ENCODE data around the gene ICOSLG.
A peak's percentile ranks its signal among the peaks of the same experiment; 100 is the strongest.
"Not testable (repeated sequence)": the region's sequence is repeated elsewhere in the genome, so short reads cannot be mapped to it uniquely, and the experiment has no call there.

The ICOSLG gene, protein sequence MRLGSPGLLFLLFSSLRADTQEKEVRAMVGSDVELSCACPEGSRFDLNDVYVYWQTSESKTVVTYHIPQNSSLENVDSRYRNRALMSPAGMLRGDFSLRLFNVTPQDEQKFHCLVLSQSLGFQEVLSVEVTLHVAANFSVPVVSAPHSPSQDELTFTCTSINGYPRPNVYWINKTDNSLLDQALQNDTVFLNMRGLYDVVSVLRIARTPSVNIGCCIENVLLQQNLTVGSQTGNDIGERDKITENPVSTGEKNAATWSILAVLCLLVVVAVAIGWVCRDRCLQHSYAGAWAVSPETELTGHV

DNA sequence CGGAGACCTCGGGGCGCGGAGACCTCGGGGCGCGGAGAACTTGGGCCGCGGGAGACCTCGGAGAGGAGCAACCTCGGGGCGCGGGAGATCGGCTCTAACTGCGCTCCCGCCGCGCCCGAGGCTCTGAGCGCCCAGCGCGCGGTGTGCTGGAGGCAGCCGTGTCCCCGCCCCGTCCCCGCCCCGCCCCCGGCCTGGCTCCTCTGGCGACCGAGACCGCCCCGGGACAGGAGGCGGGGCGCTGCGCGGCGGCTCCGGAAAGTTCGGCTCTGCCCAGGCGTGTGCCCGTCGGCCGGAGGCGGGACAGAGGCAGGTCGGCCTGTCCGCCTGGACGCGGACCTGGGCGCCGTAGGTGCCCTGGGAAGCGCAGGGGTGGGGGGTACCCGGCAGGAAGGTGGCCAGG lies at the start of gene ICOSLG:
ICOSLG (minus strand) TSS at position 102 of the 400 bp plus-strand sequence. CDS start 126 bp downstream, outside the sequence.
- not testable (repeated sequence) for H3K4me1 ChIP-seq (ENCODE audit: control insufficient read depth, insufficient read depth, low read length); H3K36me3 ChIP-seq (ENCODE audit: control insufficient read depth, insufficient read depth, low read length, severe bottlenecking); H3K4me3 ChIP-seq (ENCODE audit: low read length); DNase-seq (ENCODE audit: low read depth); H3K9ac ChIP-seq (ENCODE audit: low read length); H3K27me3 ChIP-seq (replicated peaks; ENCODE audit: control insufficient read depth, insufficient read depth, low read length); H3K9me3 ChIP-seq (ENCODE audit: control insufficient read depth, low read length)

DNA sequence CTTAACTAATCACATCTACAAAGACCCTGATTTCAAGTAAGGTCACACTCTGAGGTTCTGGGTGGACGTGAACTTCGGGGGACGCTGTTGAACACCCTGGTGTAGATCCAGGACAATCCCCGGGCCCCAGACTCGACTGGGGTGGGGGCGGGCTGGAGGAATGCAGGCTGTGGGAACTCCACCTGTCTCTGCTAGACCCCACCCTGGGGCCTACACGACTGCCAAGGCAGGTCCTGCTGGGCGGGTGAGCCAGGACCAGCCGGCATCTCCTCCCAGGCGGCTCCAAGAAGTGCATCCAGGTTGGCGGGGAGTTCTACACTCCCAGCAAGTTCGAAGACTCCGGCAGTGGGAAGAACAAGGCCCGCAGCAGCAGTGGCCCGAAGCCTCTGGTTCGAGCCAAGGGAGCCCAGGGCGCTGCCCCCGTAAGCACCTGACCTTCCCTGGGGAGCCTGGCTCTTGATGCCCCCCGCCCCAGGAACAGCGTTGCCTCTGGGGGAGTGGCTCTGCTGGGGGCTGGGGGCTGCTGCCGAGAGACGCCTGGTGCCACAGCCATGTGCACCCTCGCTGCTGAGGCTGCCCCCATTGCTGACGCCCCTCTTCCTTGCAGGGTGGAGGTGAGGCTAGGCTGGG lies 48.8 kb upstream of the ICOSLG start:
- Histone ChIP-seq H3K36me3 (ENCODE audit: control insufficient read depth, insufficient read depth, low read length, severe bottlenecking) (no peaks in the 10 kb centered on the region), H3K4me3 (ENCODE audit: low read length) (no peak overlapping the region), H3K27me3 (replicated peaks; ENCODE audit: control insufficient read depth, insufficient read depth, low read length) (peaks cover 25% of the 10 kb centered on the region), H3K4me1 (ENCODE audit: control insufficient read depth, insufficient read depth, low read length) (peaks cover 3% of the 10 kb centered on the region), H3K9ac (ENCODE audit: low read length) (no peak overlapping the region), H3K9me3 (ENCODE audit: control insufficient read depth, low read length) (no peaks in the 10 kb centered on the region)
- no peak for DNase-seq (ENCODE audit: low read depth)

DNA sequence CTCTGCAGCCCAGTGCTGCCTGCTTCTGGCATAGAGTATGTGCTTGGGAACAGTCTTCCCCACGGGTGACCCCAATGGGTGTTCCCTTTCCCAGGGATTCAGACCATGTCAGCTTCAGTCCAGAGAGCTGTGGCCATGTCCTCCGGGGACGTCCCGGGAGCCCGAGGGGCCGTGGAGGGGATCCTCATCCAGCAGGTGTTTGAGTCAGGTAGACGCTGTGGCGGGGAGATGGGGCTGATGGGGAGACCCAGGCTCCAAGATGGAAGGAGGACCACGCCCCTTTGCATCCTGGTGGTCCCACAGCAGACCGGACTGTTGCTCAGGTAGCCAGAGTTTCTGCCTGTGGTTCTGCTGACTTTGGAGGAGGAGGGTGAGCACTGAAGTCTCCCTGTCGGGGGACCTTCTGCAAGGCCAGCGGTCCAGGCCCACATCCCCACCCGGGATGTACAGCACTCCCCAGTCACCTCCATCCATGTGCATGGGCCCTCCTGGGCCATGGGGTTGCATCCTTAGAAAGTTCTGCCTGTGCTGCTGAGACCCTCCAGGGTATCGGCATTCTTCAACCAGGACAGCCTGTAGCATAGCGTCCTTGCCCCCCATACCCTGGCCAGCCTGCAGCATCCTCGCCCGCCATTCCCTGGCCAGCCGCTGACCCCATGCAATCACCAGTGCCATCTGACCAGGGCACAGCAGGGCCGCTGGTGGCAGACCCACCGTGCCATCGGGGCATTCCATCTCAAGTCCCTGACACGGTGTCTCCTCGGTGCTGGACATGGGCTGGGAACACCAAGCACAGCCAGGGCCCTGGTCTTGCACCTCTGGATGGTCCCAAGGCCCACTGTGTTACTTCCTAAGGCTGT lies 47.7 kb upstream of the ICOSLG start:
- H3K27me3 ChIP-seq (replicated peaks; ENCODE audit: control insufficient read depth, insufficient read depth, low read length) = peaks cover 25% of the 10 kb centered on the region
- H3K4me3 ChIP-seq (ENCODE audit: low read length) = no peak overlapping the region
- H3K36me3 ChIP-seq (ENCODE audit: control insufficient read depth, insufficient read depth, low read length, severe bottlenecking) = no peaks in the 10 kb centered on the region
- no peaks in the 10 kb centered on the region for H3K4me1 ChIP-seq (ENCODE audit: control insufficient read depth, insufficient read depth, low read length)
- H3K9ac ChIP-seq (ENCODE audit: low read length) = no peak overlapping the region
- no peak for DNase-seq (ENCODE audit: low read depth)
- H3K9me3 ChIP-seq (ENCODE audit: control insufficient read depth, low read length) = no peaks in the 10 kb centered on the region

DNA sequence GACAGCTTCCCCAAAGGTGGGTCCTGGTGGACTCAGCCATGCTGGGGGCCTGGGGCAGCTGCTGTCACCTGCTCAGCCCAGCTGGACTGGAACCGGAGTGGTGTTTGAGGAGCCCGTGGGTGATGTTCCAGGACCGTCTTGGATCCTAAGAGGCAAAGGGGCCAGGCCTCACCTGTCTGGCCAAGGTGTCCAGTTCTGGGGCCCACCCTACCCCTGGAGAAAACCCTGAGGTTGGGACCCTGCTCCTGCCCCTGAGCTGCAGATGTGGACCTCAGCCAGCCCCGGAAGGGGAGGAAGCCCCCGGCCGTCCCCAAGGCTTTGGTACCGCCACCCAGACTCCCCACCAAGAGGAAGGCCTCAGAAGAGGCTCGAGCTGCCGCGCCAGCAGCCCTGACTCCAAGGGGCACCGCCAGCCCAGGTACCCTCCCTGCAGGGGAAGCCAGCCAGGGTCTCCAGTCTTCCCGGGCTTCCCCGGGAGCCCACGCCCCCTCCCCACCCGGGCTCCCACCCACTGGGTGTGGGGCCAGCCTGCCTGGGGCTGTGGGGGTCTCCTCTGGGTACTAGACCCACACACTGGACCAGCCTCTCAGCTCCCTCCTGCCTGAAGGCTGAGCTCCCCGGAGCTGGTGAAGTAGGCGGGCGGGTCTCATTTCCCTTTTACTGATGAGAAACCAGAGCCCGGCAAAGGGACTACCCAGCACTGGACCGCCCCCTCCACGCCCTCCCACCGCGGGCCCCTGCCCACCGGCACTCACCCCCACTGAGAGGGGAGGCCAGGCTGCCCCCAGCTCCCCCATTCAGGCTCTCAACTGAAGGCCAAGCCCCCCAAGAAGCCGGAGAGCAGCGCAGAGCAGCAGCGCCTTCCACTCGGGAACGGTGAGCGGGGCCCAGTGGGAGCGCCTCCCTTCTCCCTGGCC lies 46.2 kb upstream of the ICOSLG start:
- Histone ChIP-seq H3K4me3 (ENCODE audit: low read length) (no peak overlapping the region), H3K9ac (ENCODE audit: low read length) (no peak overlapping the region), H3K27me3 (replicated peaks; ENCODE audit: control insufficient read depth, insufficient read depth, low read length) (peaks cover 26% of the 10 kb centered on the region), H3K4me1 (ENCODE audit: control insufficient read depth, insufficient read depth, low read length) (no peaks in the 10 kb centered on the region), H3K36me3 (ENCODE audit: control insufficient read depth, insufficient read depth, low read length, severe bottlenecking) (no peaks in the 10 kb centered on the region), H3K9me3 (ENCODE audit: control insufficient read depth, low read length) (no peaks in the 10 kb centered on the region)
- DNase-seq (ENCODE audit: low read depth) = no peak

DNA sequence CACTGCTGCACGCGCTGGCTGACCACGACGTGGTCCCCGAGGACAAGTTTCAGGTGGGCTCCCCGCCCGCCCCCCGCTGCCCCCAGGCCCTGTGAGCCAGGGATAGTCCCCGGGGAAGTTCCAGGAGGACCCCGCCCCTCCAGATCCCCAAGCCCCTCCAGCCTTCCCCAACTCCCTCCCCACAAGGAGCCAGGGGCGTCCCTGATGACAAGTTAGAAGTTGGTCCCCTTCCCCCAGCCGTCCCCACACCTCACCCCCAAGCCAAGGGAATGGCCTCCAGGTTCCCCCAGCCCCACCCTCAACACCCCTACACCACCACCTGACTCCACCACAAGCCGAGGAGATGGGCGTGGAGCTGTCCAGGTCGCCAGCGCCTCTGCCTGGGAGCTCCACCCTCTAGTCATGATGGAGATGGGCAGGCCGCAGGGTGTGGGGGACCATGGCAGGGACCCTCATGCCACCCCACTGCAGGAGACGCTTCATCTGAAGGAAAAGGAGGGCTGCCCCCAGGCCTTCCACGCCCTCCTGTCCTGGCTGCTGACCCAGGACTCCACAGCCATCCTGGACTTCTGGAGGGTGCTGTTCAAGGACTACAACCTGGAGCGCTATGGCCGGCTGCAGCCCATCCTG lies 45.5 kb upstream of the ICOSLG start:
- H3K27me3 ChIP-seq (replicated peaks; ENCODE audit: control insufficient read depth, insufficient read depth, low read length) = peaks cover 29% of the 10 kb centered on the region

DNA sequence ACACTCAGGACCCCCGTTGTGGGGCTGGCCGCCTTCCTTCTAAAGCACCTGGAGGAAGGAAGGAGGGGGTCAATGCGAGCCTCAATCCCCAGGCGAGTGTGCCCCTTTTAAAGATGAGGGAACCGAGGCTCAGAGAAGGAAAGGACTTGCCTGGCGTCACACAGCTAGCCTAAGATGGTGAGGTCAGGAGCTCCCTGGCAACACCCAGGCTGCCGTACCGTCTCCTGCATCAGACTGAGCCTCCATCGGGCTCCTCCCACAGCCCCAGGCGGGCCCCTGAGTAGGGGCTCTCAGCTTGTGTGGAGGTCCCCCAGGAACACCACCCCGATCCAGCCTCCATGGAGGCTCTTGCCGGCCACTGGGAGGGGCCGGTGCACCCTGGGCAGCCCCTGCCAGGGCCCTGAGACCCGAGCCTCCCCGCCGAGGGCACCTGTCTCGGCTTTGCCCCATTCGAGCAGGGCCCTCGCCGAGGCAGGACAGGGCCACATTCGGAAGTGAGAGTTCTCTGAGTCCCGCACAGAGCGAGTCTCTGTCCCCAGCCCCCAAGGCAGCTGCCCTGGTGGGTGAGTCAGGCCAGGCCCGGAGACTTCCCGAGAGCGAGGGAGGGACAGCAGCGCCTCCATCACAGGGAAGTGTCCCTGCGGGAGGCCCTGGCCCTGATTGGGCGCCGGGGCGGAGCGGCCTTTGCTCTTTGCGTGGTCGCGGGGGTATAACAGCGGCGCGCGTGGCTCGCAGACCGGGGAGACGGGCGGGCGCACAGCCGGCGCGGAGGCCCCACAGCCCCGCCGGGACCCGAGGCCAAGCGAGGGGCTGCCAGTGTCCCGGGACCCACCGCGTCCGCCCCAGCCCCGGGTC lies 44.6 kb upstream of the ICOSLG start, which contains the start of gene AIRE:
AIRE (plus strand) TSS at position 739 of the 855 bp plus-strand sequence. CDS start 131 bp downstream, outside the sequence.
- Histone ChIP-seq H3K4me1 (ENCODE audit: control insufficient read depth, insufficient read depth, low read length) (no peaks in the 10 kb centered on the region), H3K27me3 (replicated peaks; ENCODE audit: control insufficient read depth, insufficient read depth, low read length) (peaks cover 29% of the 10 kb centered on the region), H3K36me3 (ENCODE audit: control insufficient read depth, insufficient read depth, low read length, severe bottlenecking) (no peaks in the 10 kb centered on the region), H3K9ac (ENCODE audit: low read length) (no peak within 1 kb of the TSS), H3K4me3 (ENCODE audit: low read length) (no peak within 1 kb of the TSS), H3K9me3 (ENCODE audit: control insufficient read depth, low read length) (no peaks in the 10 kb centered on the region)
- DNase-seq (ENCODE audit: low read depth) = peak; percentile 54

More for the DNA sequence above, 45.5 kb upstream of the ICOSLG start:
- Histone ChIP-seq H3K36me3 (ENCODE audit: control insufficient read depth, insufficient read depth, low read length, severe bottlenecking) (no peaks in the 10 kb centered on the region), H3K9ac (ENCODE audit: low read length) (no peak overlapping the region), H3K4me3 (ENCODE audit: low read length) (no peak overlapping the region), H3K9me3 (ENCODE audit: control insufficient read depth, low read length) (no peaks in the 10 kb centered on the region), H3K4me1 (ENCODE audit: control insufficient read depth, insufficient read depth, low read length) (no peaks in the 10 kb centered on the region)
- no peak for DNase-seq (ENCODE audit: low read depth)

DNA sequence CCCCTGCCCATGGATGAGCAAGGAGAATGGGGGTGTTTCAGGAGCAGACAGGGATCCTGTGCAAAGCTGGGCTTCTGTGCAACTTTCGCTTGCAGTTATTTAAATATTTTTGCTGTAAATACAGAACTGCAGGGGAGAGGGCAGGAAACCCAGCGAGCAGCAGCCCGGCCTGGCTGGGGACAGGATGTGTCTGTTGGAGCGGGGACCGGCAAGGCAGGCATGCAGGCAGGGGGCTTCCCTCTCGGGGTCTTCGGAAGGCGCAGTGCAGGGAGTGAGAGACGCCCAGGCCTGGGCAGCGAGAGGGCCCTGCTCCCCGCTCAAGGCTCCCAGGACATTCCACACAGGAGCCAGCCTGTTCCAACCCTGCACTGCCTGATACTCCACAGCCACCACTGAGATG lies 43.2 kb upstream of the ICOSLG start:
- Histone ChIP-seq H3K36me3 (ENCODE audit: control insufficient read depth, insufficient read depth, low read length, severe bottlenecking) (no peaks in the 10 kb centered on the region), H3K27me3 (replicated peaks; ENCODE audit: control insufficient read depth, insufficient read depth, low read length) (peaks cover 34% of the 10 kb centered on the region), H3K9ac (ENCODE audit: low read length) (no peak overlapping the region), H3K4me3 (ENCODE audit: low read length) (no peak overlapping the region), H3K4me1 (ENCODE audit: control insufficient read depth, insufficient read depth, low read length) (no peaks in the 10 kb centered on the region), H3K9me3 (ENCODE audit: control insufficient read depth, low read length) (no peaks in the 10 kb centered on the region)
- DNase-seq (ENCODE audit: low read depth) = no peak

DNA sequence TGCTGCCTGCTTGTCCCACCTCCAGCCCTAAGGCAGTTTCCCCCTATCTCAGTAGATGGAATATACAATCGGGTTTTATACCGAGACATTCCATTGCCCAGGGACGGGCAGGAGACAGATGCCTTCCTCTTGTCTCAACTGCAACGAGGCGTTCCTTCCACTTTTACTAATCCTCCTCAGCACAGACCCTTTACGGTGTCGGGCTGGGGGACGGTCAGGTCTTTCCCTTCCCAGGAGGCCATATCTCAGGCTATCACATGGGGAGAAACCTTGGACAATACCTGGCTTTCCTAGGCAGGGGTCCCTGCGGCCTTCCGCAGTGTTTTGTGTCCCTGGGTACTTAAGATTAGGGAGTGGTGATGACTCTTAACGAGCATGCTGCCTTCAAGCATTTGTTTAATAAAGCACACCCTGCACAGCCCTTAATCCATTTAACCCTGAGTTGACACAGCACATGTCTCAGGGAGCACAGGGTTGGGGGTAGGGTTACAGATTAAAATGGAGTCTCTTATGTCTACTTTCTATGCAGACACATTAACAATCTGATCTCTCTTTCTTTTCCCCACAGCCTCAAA lies 42.6 kb upstream of the ICOSLG start:
- not testable (repeated sequence) for H3K9ac ChIP-seq (ENCODE audit: low read length); DNase-seq (ENCODE audit: low read depth); H3K9me3 ChIP-seq (ENCODE audit: control insufficient read depth, low read length); H3K4me3 ChIP-seq (ENCODE audit: low read length); H3K36me3 ChIP-seq (ENCODE audit: control insufficient read depth, insufficient read depth, low read length, severe bottlenecking); H3K4me1 ChIP-seq (ENCODE audit: control insufficient read depth, insufficient read depth, low read length)
- peaks cover 32% of the 10 kb centered on the region for H3K27me3 ChIP-seq (replicated peaks; ENCODE audit: control insufficient read depth, insufficient read depth, low read length)

DNA sequence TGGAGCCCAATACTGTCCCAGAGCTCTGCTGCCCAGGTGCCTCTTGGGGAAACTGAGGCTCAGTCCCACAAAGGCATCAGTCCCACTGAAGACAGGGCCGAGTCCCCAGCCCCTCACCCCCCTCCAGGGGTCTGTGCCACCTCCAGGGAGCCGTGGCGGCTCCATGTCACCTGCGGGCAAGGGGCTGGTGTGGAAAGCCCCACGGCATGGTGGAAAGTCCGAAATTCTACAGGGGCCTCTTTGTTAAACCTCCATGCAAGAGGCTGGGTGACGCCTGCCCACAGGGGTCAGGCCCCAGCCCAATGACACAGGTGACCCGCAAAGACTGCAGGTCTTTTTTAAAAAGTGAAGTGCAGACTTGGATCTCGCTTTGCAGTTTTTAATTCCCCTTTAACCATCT lies 41.6 kb upstream of the ICOSLG start:
- Histone ChIP-seq H3K9ac (ENCODE audit: low read length) (no peak overlapping the region), H3K27me3 (replicated peaks; ENCODE audit: control insufficient read depth, insufficient read depth, low read length) (peaks cover 24% of the 10 kb centered on the region), H3K4me3 (ENCODE audit: low read length) (no peak overlapping the region), H3K4me1 (ENCODE audit: control insufficient read depth, insufficient read depth, low read length) (no peaks in the 10 kb centered on the region), H3K36me3 (ENCODE audit: control insufficient read depth, insufficient read depth, low read length, severe bottlenecking) (no peaks in the 10 kb centered on the region), H3K9me3 (ENCODE audit: control insufficient read depth, low read length) (no peaks in the 10 kb centered on the region)
- no peak for DNase-seq (ENCODE audit: low read depth)

All from adipocyte (in vitro differentiated cells).